KG1 (cell line): ENCODE results near the gene BLOC1S2.
"Not testable (repeated sequence)": the region's sequence is repeated elsewhere in the genome, so short reads cannot be mapped to it uniquely, and the experiment has no call there.

Source experiments
- DNase-seq: peaks from one replicate; lab custom pipeline; 2025; lab: John Stamatoyannopoulos, UW

The BLOC1S2 gene

GRCh38 chr10:100286051-100287033 lies at the start of gene BLOC1S2:
TSS of gene BLOC1S2 (minus strand) at chr10:100286680. CDS start at chr10:100286659, 21 bp downstream.
- peak; percentile 62 for DNase-seq

DNA sequence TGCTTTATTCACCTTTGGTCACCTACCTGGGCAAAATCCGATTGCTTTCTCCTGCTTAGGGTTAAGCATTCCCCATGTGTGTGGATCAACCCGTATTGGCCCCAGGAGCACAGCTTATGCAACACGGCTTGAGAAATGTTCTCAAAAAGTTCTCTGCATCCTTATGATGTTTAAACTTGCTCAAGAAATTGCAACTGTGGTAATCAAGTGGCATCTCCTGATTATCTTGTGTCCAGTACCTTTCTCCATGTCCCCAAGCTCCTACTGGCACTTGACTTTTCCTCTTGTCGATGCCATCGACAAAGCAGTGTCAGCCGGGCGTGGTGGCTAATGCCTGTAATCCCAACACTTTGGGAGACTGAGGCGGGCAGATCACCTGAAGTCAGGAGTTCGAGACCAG lies 48.3 kb upstream of the BLOC1S2 start:
- DNase-seq: no peak

DNA sequence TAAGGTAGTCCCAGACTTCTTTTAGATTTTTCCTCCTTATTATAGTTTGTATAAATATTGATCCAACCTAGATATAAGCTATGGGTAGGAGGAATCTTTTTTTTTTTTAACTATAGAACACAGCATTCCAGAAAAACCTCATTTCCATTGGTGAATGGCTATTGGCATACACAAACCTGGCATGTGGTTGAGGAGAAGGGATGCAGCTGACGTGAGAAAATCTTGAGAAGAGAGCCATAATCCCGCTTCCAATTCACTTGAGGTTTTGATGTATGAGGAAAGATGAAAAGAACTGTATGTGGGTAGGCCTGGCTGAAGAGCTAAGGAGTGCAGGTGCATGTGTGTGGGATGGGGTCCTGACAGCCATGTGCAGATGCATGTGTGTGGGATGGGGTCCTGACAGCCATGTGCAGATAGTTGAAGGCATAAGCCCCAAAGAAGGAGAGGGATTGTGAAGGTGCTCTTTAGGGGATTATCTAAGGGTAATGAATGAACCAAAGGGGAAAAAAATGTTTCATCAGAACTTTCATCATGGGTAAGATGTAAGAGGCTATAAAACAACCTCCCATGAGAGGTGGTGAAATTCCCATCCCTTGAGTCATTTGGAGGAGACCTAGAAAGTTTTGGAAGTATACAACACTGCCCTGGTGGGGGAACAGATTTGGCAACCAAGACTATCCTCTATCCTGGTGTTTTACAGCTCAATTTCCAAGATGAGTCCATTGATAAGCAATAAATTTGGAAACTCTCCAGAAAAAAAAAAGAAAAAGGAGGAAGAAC lies 47.4 kb upstream of the BLOC1S2 start:
- no peak for DNase-seq

GRCh38 chr10:100333106-100333505 lies 46.6 kb upstream of the BLOC1S2 start:
- no peak for DNase-seq

GRCh38 chr10:100330079-100330478 lies 43.6 kb upstream of the BLOC1S2 start, which contains the start of gene PKD2L1:
TSS of gene PKD2L1 (minus strand) at chr10:100330228. CDS start at chr10:100330103, 125 bp downstream.
- no peak for DNase-seq

DNA sequence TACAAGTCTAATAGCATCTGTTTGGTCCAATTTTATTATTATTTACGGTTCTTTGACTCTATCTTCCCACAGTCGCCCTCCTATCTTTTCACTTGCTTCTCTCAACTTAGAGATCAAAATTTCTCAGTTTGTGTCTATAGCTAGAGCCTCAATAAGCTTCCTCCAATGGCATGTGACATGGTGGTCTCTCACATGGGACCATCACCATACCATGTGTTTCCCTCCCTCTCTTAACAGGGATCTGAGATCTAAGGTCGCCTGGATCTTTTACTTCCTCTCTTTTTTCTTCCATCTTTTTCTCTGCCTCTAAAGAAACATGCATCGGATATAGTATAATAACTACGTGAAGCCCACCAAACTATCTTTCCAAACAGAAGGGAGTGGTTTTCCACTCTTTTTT lies 41.7 kb upstream of the BLOC1S2 start:
- no peak for DNase-seq

DNA sequence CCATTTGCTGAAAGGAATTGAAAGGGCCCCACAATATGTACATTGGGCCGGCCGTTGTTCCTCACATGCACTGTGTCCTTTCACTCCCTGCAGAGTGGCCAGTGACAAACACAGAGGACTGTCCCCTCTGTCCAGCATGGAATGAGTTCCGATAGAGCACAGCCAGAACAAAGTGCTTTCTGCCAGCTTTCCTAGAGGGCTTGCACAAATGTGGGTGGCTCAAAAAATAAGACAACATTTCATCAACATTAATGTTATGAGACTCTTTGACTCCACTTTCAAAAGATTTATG lies 41.2 kb upstream of the BLOC1S2 start:
- no peak for DNase-seq

DNA sequence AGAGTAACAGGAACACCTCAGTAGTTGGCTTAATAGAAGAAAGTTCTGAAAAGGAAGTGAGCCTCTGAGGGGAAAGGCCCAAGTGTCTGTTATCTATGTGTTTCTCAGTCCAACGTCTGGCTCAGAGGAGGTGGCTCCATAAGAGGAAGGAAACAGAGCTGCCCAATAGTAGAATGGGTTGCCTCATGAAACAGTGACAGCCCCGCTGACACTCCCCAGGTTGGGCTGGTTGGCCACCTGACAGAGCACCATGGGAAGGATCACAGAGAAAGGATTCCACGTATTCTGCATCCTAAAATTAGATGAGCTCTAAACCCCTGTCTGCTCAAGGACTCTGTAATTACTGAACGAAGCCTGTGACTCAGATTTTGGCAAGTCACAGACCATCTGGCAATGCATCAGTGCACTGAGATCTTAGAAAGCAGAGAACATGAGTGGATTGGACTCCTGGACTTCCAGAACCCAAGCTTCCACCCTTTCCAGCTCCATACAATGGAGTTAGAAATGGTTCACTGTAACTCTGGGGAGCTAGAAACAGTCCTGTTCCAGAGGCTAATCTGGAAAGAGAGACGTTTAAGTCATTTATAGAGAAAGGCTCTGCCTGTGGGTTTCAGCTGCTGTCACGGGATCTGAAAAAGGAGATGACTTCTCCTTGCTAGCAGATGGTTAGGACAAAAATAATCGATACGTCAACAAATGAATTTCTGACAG lies 40.7 kb upstream of the BLOC1S2 start:
- peak; percentile 55 for DNase-seq

- DNase-seq: no peak
Measured at GRCh38 chr10:100325158-100325557, 38.7 kb upstream of the BLOC1S2 start.

DNA sequence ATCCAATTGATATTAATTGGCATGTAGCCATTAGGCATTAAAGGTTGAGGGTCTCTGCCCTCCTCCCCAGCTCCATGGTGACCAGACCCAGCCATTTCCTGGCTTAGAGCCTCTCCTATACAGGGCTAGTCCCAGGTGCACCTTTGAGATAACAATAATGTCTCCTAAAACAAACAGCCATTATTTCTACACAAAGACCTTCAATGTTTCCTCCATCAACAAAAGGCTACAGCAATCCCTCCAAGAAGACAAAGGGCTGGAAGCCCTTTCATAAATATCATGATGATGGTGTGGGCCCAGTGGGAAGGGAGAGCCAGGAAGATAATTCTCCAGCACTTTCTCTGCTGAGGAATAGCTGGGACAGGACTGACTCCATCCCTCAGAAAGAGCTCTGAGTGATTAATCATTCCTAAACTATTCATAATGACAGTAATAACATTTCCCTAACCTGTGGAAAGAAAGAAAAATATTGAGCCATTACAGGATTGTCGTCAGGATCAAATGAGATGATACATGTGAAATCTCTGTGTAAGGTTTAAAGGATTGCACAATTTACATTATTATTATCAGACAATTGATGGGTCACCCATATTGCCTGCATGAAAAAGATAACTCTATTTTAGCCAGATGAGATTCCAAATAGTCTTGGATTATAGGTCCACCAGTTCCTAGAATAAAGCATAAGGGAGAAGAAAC lies 33.4 kb upstream of the BLOC1S2 start:
- DNase-seq: no peak

DNA sequence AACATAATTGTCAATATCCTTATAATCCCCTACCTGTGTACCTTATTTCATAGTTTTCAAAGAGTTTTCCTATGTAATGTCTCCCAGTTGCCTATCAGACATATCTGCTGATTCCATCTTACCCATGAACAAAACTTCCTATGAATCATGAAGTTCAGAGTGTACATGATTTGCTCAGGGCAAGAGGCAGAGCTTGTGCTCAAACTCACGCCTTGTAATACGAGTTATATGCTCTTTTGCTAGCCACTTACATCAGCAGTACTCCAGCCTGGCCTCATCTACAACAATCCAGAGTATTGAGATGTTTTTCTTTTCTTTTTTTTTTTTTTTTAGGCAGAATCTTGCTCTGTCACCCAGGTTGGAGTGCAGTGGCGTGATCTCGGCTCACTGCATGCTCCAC lies 31.7 kb upstream of the BLOC1S2 start:
- DNase-seq: no peak

- DNase-seq: no peak
Measured at GRCh38 chr10:100315615-100316014, 29.1 kb upstream of the BLOC1S2 start.

DNA sequence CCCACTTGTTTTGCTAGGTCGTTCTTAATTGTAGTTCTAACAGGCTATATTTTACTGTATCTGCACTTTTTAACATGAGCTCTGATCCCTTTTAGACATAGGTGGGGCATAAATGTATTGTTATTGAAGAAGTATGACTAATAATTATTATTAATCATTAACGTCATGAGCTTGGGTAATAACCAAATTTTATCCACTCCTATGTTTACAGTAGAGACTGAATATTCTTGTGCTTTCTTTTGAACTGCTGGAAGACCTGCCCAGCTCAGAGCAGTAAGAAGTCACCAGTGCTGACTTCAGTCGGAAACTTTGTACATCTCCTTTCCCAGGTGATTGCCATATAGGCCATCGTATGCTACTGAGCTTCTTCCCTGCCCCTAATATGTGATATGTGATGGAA lies 24.8 kb upstream of the BLOC1S2 start:
- no peak for DNase-seq

DNA sequence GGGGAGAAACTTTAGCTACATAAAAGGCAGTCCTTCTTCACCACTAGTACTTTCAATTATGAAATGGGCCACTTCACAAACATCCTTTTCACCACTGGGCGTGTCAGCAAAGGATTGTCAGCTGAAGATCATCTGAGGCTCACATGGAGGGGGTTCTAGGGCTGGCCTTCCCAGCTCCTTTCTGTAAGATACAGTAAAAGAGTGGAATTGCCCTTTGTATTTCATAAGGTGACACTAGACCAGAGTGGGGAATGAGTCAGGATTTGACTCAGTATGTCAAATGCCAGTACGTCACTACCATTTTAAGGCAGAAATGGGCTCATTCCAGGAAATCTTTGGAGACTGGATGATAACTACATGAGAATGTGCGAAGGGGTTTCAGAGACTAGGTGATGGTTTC lies 21.2 kb upstream of the BLOC1S2 start:
- no peak for DNase-seq

GRCh38 chr10:100306861-100307260 lies 20.4 kb upstream of the BLOC1S2 start:
- no peak for DNase-seq

DNA sequence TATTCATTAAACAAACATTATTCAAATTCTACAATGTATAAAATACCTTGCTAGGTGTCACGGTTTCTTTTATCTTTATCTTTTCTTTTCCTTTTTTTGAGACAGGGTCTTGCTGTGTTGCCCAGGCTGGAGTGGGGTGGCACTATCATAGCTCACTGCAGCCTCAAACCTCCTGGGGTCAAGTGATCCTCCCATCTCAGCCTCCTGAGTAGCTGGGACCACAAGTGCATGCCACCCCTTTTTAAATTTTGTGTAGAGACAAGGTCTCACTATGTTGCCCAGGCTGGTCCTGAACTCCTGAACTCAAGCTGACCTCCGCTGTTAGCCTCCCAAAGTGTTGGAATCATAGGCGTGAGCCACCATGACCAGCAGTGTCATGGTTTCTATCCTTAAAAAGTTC lies 17.9 kb upstream of the BLOC1S2 start:
- DNase-seq: no peak

GRCh38 chr10:100303724-100304319 lies 17.3 kb upstream of the BLOC1S2 start:
- DNase-seq: peak; percentile 3

- DNase-seq: not testable (repeated sequence)
Measured at GRCh38 chr10:100301123-100301522, 14.6 kb upstream of the BLOC1S2 start.

DNA sequence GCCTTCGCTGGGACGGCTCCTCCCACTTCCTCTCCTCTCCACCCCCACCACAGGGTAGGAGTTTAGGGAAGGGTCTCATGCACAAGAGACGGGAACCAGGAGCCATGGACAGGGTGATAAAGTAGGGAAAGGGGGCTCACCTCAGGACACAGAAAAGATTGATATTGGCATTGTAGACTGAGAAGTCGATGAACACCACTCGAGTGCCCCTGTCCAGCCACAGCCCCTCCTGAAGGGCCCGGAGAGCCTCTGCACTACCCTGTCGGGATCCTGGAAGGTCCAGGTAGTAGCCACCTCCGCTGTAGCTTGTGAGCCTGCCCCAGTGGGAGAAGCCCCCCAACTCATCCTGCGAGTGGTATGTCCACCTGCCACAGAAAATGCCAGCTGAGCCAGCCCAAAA lies 10.8 kb upstream of the BLOC1S2 start:
- DNase-seq: no peak

- DNase-seq: no peak
Measured at GRCh38 chr10:100293066-100293465, 6.6 kb upstream of the BLOC1S2 start.

GRCh38 chr10:100292300-100292699 lies 5.8 kb upstream of the BLOC1S2 start:
- not testable (repeated sequence) for DNase-seq
